Measurements from ENCODE around the gene NUBP2. TPM values are rescaled to one million over a fixed set of nuclear protein-coding genes. Genes with fewer than 3 reads are reported as not detected.

The NUBP2 gene
- total RNA-seq, 2 experiments from 2014 or later = 40.8 to 43.5 TPM

- POLR2A ChIA-PET = no interaction called here
- no peaks in the 10 kb centered on the region for H3K27me3 Mint-ChIP-seq
- peaks cover 2% of the 10 kb centered on the region for H3K4me1 Mint-ChIP-seq
- CTCF ChIA-PET = no interaction called here
- H3K36me3 Mint-ChIP-seq (ENCODE audit: low read depth) = peaks cover 21% of the 10 kb centered on the region
- no peak for DNase-seq
- no peaks in the 10 kb centered on the region for H3K9me3 Mint-ChIP-seq
- no peak overlapping the region for H3K27ac Mint-ChIP-seq
- H3K4me3 Mint-ChIP-seq = no peak overlapping the region
Measured at GRCh38 chr16:1817716-1818115, 35.0 kb downstream of the NUBP2 start.

DNA sequence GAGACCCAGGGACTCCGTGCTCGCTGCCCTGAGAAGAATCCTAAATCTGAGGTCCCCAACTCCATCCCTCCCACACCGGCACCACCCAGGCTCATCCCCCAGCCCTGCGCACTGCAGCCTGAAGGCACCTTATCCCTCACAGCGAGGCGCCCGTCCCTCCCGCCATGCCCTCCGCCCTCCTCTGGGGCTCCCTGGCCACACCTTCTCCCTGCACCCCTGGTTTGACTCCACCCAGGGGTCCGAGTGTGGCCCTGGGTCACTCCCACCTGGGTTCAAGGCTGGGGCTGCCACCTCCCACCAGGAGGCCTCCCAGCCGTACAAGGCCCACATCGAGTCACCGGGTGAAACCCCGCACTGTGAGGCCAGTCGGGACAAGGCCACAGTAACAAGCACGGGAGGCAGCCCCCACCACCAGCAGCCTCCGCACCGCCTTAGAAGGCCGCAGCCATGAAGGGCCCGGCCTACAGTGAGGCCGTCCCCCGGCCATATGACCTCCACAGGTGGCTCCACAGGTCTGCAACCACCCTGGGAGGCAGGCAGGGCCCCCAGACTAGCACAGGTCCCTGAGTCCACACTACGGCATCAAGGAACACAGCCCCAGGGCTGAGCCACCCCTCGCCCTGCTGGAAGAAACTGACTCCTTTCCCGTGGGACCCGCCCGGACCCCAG is 35.6 kb downstream of the NUBP2 start:
- POLR2A ChIA-PET = no interaction called here

GRCh38 chr16:1818873-1819525 is 36.2 kb downstream of the NUBP2 start:
- H3K9me3 Mint-ChIP-seq = no peaks in the 10 kb centered on the region
- no peak overlapping the region for H3K4me3 Mint-ChIP-seq
- POLR2A ChIA-PET = no interaction called here
- CTCF ChIA-PET = no interaction called here
- no peak overlapping the region for H3K27ac Mint-ChIP-seq
- no peaks in the 10 kb centered on the region for H3K27me3 Mint-ChIP-seq
- H3K36me3 Mint-ChIP-seq (ENCODE audit: low read depth) = peaks cover 12% of the 10 kb centered on the region
- peaks cover 4% of the 10 kb centered on the region for H3K4me1 Mint-ChIP-seq
- DNase-seq = no peak

More for the DNA sequence above, 35.6 kb downstream of the NUBP2 start:
- H3K4me1 Mint-ChIP-seq = no peaks in the 10 kb centered on the region
- CTCF ChIA-PET = no interaction called here
- DNase-seq = no peak
- no peaks in the 10 kb centered on the region for H3K9me3 Mint-ChIP-seq
- no peaks in the 10 kb centered on the region for H3K27me3 Mint-ChIP-seq
- no peak overlapping the region for H3K27ac Mint-ChIP-seq
- peaks cover 18% of the 10 kb centered on the region for H3K36me3 Mint-ChIP-seq (ENCODE audit: low read depth)
- no peak overlapping the region for H3K4me3 Mint-ChIP-seq

DNA sequence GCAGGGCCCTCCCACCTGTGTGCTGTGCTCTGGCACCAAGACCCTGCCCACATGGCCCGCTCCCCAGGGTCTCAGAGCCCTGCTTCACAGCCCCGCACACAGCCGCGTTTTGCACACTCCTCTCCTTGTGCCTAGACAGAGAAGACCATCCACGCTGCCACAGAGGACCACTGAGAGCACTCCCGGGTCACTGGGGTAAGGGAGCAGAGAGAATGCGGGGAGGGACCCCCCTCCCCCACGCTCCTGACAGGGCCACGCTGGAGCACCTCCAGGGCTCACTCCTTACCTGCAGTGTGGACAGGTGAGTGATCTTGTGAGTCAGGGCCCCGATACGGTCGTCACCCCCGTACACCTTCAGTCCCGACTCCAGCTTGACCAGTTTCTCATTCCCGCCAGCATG is 36.9 kb downstream of the NUBP2 start:
- peaks cover 12% of the 10 kb centered on the region for H3K36me3 Mint-ChIP-seq (ENCODE audit: low read depth)
- ChIA-PET CTCF (no interaction called here), POLR2A (no interaction called here)
- peaks cover 10% of the 10 kb centered on the region for H3K4me1 Mint-ChIP-seq
- no peaks in the 10 kb centered on the region for H3K9me3 Mint-ChIP-seq
- no peaks in the 10 kb centered on the region for H3K27me3 Mint-ChIP-seq
- H3K4me3 Mint-ChIP-seq = no peak overlapping the region
- no peak overlapping the region for H3K27ac Mint-ChIP-seq
- no peak for DNase-seq

GRCh38 chr16:1820096-1820945 is 37.6 kb downstream of the NUBP2 start:
- H3K36me3 Mint-ChIP-seq (ENCODE audit: low read depth) = peaks cover 7% of the 10 kb centered on the region
- ChIA-PET CTCF (no interaction called here), POLR2A (no interaction called here)
- H3K4me3 Mint-ChIP-seq = no peak overlapping the region
- H3K4me1 Mint-ChIP-seq = peaks cover 16% of the 10 kb centered on the region
- H3K27me3 Mint-ChIP-seq = no peaks in the 10 kb centered on the region
- no peak for DNase-seq
- H3K9me3 Mint-ChIP-seq = no peaks in the 10 kb centered on the region
- no peak overlapping the region for H3K27ac Mint-ChIP-seq

DNA sequence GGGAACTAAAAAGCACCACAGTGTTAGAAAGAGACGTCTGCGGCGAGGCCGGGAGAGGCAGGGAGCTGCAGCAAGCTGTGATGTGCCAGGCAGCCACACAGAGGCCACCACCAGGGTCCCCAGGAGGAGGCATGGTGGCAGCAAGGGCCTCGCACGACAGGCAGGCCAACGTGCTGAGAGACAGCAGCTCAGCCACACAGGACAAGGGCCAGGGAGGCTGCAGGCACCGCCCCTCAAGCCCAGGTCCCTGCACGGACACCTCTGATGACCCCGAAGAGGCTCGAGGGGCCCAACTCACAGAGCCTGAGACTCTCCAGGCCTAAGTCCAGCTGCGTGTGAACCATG is 38.2 kb downstream of the NUBP2 start:
- H3K9me3 Mint-ChIP-seq = no peaks in the 10 kb centered on the region
- ChIA-PET POLR2A (no interaction called here), CTCF (no interaction called here)
- peaks cover 3% of the 10 kb centered on the region for H3K36me3 Mint-ChIP-seq (ENCODE audit: low read depth)
- H3K4me3 Mint-ChIP-seq = no peak overlapping the region
- no peak overlapping the region for H3K27ac Mint-ChIP-seq
- no peak for DNase-seq
- H3K4me1 Mint-ChIP-seq = peaks cover 22% of the 10 kb centered on the region
- H3K27me3 Mint-ChIP-seq = no peaks in the 10 kb centered on the region

DNA sequence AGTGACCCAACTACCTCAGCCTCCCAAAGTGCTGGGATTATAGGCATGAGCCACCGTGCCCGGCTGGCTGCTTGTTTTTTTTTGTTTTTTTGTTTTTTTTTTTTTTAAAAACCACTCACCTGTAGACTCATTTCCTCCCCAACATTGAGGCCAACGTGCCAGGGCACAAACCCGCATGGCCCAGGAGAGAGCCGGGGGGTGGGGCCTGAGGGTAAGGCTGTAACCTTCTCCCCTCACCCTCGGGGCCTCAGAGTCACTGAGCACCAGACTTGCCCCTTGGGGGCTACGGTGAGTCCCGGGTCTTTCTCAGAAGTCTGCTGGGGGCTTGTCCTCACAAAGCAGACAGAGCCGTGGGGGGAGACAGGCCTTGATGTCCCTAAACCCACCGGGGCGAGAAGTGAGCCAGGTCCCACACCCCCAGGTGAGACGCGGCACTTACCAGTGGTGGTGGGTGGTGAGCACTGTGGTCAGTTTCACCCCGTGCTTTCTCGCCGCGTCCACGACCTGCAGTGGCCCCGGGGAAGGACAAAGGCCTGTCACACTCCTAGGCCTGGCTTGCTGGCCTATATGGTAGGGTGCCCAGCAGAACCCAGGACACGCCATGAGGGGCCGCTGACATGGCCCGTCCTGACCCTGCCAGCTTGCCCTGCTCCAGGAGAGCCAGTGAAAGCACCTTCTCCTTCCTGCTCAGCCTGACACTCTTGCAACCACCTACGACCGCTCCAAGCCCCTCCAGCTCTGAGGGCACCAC is 39.3 kb downstream of the NUBP2 start:
- DNase-seq = no peak
- Mint-ChIP-seq H3K27ac (no peak overlapping the region), H3K4me3 (no peak overlapping the region), H3K9me3 (no peaks in the 10 kb centered on the region), H3K36me3 (ENCODE audit: low read depth) (peaks cover 3% of the 10 kb centered on the region), H3K27me3 (no peaks in the 10 kb centered on the region), H3K4me1 (peaks cover 22% of the 10 kb centered on the region)
- CTCF ChIA-PET = no interaction called here
- POLR2A ChIA-PET = interaction anchor here (1.0 kb wide), 1 partner anchor 49 kb away, joined by 3 read pairs; the partner anchor contains the start of genes EME2 and MRPS34

DNA sequence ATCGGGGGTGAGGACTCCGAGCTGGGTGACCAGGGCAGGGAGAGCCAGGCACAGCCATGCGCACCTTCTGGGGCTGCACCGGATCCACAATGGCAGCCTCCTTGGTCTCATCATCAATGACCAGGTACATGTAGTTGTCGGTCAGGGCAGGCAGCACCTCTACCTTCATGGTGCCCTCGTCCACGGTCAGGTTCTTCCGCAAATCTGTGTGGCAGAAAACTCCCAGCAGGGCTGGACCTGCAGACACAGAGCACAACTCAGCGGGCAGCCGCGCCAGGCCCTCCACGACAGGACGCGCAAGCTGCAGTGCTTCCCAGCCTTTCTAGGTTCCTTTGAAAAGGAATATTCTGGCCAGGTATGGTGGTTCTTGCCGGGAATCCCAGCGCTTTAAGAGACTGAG is 40.0 kb downstream of the NUBP2 start:
- CTCF ChIA-PET = interaction anchor here (0.6 kb wide), 1 partner anchor 366 kb away, joined by 4 read pairs; no protein-coding TSS in a partner anchor
- DNase-seq = no peak

GRCh38 chr16:1823821-1824220 is 41.1 kb downstream of the NUBP2 start:
- no peak overlapping the region for H3K27ac Mint-ChIP-seq
- ChIA-PET CTCF (no interaction called here), POLR2A (interaction anchor here (1.1 kb wide), 1 partner anchor 42 kb away, joined by 4 read pairs; no protein-coding TSS in a partner anchor)

More for the DNA sequence above, 40.0 kb downstream of the NUBP2 start:
- Mint-ChIP-seq H3K27me3 (no peaks in the 10 kb centered on the region), H3K27ac (no peak overlapping the region), H3K36me3 (ENCODE audit: low read depth) (no peaks in the 10 kb centered on the region), H3K4me1 (peaks cover 29% of the 10 kb centered on the region), H3K9me3 (no peaks in the 10 kb centered on the region), H3K4me3 (no peak overlapping the region)
- POLR2A ChIA-PET = interaction anchor here (1.0 kb wide), 1 partner anchor 50 kb away, joined by 3 read pairs; the partner anchor contains the start of genes EME2 and MRPS34

DNA sequence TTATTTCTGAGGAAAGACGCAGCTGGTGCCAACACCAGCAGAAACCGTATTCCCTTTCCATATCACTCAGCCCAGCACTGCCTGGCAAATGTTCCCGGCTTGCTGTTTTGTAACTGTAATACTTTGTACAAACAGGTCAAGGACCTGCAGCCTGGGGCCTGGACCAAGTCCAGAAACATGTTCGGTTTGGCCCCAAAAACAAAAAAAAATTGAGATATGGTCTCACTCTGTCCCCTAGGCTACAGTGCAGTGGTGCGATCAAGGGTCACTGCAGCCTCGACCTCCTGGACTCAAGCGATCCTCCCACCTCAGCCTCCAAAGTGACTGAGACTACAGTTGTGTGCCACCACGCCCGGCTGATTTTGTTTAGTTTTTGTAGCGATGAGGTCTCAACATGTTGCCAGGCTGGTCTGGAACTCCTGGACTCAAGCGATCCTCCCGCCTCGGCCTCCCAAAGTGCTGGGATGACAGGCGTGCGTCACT is 42.7 kb downstream of the NUBP2 start:
- H3K4me1 Mint-ChIP-seq = peaks cover 42% of the 10 kb centered on the region
- H3K4me3 Mint-ChIP-seq = peak overlapping the region; percentile 83
- H3K9me3 Mint-ChIP-seq = no peaks in the 10 kb centered on the region
- DNase-seq = no peak
- H3K27ac Mint-ChIP-seq = peak overlapping the region; percentile 81
- ChIA-PET CTCF (no interaction called here), POLR2A (interaction anchor here (0.8 to 3.0 kb wide), 4 partner anchors 42 to 118 kb away, joined by 3 to 20 read pairs (median 3); partner anchors contain the start of genes EME2, NUBP2 and SPSB3)
- no peaks in the 10 kb centered on the region for H3K36me3 Mint-ChIP-seq (ENCODE audit: low read depth)
- H3K27me3 Mint-ChIP-seq = no peaks in the 10 kb centered on the region

More at GRCh38 chr16:1823821-1824220, 41.1 kb downstream of the NUBP2 start:
- DNase-seq = peak; percentile 29
- H3K4me3 Mint-ChIP-seq = no peak overlapping the region
- H3K27me3 Mint-ChIP-seq = no peaks in the 10 kb centered on the region
- no peaks in the 10 kb centered on the region for H3K36me3 Mint-ChIP-seq (ENCODE audit: low read depth)
- no peaks in the 10 kb centered on the region for H3K9me3 Mint-ChIP-seq
- peaks cover 38% of the 10 kb centered on the region for H3K4me1 Mint-ChIP-seq

GRCh38 chr16:1825864-1826690 is 43.3 kb downstream of the NUBP2 start:
- peak; percentile 77 for DNase-seq
- ChIA-PET POLR2A (interaction anchor here (0.8 to 3.0 kb wide), 7 partner anchors 12 to 215 kb away, joined by 3 to 20 read pairs (median 5); partner anchors contain the start of genes EME2, MAPK8IP3, NUBP2 and RPS2), CTCF (interaction anchor here (1.3 to 2.2 kb wide), 2 partner anchors 15 to 120 kb away, joined by 3 to 9 read pairs; partner anchors contain the start of gene MAPK8IP3)
- Mint-ChIP-seq H3K4me1 (peaks cover 42% of the 10 kb centered on the region), H3K27me3 (no peaks in the 10 kb centered on the region), H3K36me3 (ENCODE audit: low read depth) (peaks cover 4% of the 10 kb centered on the region), H3K27ac (peak overlapping the region; percentile 81), H3K4me3 (peak overlapping the region; percentile 83), H3K9me3 (no peaks in the 10 kb centered on the region)

Data from activated CD4-positive, alpha-beta memory T cell treated with anti-CD3 and anti-CD28 coated beads, Interleukin-2, amount 10 ng/mL, durations not matched to agents 7 days and 5 days (primary cell).